CD4-positive, alpha-beta T cell treated with Interleukin-4 for 1 hour (primary cell): Measurements from ENCODE around the gene OR2L13.
"Not testable (repeated sequence)": the region's sequence is repeated elsewhere in the genome, so short reads cannot be mapped to it uniquely, and the experiment has no call there.

Experiments used
- DNase-seq, 2 donors: peaks; one replicate each; pipeline ENCODE4 v3.0.0-alpha.2; 2020 to 2022

Gene OR2L13, protein sequence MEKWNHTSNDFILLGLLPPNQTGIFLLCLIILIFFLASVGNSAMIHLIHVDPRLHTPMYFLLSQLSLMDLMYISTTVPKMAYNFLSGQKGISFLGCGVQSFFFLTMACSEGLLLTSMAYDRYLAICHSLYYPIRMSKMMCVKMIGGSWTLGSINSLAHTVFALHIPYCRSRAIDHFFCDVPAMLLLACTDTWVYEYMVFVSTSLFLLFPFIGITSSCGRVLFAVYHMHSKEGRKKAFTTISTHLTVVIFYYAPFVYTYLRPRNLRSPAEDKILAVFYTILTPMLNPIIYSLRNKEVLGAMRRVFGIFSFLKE

GRCh38 chr1:248094884-248095283 lies at the start of gene OR2L13:
OR2L13 (plus strand) TSS chr1:248095184; CDS start chr1:248099376, 4,192 bp downstream.
- DNase-seq, result no peak

GRCh38 chr1:248045209-248045608 lies 49.8 kb upstream of the OR2L13 start:
- DNase-seq, result no peak

GRCh38 chr1:248046536-248046935 lies 48.4 kb upstream of the OR2L13 start, which contains the start of gene OR2L3:
OR2L3 (plus strand) TSS chr1:248046836; CDS start chr1:248060682, 13,846 bp downstream.
- DNase-seq, result no peak

GRCh38 chr1:248047008-248047407 lies 48.0 kb upstream of the OR2L13 start:
- DNase-seq, result no peak

DNA sequence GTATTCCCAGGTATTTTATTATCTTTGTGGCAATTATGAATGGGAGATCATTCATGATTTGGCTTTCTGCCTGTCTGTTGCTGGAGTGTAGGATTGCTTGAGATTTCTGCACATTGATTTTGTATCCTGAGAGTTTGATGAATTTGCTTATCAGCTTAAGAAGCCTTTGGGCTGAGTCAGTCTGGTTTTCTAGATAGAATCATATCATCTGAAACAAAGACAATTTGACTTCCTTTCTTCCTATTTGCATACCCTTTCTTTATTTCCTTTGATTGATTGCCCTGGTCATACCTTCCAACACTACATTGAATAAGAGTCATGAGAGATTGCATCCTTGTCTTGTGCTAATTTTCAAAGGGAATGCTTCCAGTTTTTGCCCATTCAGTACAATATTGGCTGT lies 40.3 kb upstream of the OR2L13 start:
- no peak for DNase-seq

DNA sequence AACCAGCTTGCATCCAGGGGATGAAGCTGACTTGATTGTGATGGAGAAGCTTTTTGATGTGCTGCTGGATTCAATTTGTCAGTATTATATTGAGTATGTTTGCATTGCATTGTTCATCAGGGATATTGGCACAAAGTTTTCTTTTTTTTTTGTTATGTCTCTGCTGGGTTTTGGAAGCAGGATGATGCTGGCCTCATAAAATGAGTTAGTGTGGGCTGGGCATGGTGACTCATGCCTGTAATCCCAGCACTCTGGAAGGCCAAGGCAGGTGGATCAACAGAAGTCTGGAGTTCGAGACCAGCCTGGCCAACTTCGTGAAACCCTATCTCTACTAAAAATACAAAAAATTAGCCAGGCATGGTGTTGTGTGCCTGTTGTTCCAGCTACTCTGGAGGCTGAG lies 39.7 kb upstream of the OR2L13 start:
- DNase-seq, result no peak

DNA sequence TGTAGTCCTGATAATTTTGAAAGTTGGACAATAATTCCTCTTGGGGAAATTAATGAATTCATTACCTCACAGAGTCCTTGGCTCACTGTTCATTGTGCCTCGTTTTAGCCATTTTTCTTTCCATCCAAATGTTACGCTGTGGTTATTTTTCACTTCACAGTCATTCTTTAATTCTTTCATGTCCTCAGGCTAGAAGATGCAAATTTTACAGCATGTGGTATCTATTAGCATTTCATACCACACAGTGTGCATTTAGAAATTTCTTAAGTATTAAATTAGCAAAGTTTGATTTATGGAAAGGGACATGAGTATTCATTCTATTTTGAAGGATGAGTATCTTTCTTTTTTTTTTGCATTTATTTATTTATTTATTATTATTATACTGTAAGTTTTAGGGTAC lies 29.9 kb upstream of the OR2L13 start:
- DNase-seq, result no peak

DNA sequence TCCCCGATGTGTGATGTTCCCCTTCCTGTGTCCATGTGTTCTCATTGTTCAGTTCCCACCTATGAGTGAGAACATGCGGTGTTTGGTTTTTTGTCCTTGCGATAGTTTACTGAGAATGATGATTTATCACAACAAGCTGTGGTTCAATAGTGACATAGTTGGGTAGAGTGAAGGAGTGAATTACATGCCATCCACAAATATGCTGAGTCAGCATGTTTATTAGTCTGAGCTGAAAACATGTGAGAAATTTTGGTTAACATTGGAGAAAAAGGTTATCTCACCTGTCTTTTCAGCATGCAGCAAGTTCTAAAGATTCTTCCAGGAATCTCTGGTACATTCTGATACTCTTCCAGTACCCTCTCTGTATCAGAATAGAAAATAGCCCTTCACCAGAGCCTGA lies 29.4 kb upstream of the OR2L13 start:
- no peak for DNase-seq

GRCh38 chr1:248083864-248084263 lies 11.1 kb upstream of the OR2L13 start:
- DNase-seq, result not testable (repeated sequence)

- no peak for DNase-seq
These were observed 3.5 kb downstream of the OR2L13 start for GRCh38 chr1:248098529-248098928.

- DNase-seq, result no peak
These were observed 7.9 kb downstream of the OR2L13 start for GRCh38 chr1:248102847-248103246.

GRCh38 chr1:248111157-248111556 lies 16.2 kb downstream of the OR2L13 start:
- DNase-seq, result no peak

DNA sequence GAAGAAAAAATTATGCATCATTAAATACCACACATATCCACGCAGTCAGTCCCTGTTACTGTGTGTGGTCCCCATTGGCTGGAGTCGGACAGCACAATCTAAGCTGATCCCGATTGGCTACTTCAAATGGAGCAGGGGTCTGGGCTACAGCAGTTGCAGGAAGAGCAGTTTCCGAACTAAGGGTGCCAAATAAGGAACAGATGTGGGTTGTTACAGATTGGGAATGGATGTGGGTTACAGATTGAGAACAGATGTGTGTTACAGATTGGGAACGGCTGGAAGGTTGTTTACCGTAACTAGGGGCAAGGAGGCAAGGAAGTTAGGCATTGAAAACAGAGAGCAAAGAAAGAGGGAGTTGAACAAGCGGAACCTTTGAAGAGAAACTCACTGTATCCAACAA lies 19.9 kb downstream of the OR2L13 start:
- no peak for DNase-seq

GRCh38 chr1:248127653-248128052 lies 32.7 kb downstream of the OR2L13 start:
- no peak for DNase-seq

DNA sequence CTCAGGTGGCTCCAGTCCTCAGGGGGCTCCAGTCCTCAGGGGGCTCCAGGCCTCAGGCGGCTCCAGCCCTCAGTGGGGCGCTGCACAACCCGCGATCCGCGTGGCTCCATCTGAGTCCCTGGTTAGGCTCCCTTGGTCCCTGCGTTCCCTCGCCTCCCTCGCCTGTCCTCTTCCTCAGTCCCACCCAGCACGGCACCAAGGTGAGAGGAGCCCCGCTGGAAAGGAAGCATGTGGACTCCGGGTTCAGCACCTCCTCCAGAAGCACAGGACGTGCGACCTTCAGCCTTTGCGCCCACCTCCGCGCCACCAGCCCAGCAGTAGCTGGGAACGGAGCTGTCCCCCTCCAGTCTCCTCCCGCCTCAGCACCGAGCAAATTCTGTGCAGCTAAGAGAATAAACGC lies 41.8 kb downstream of the OR2L13 start:
- no peak for DNase-seq

DNA sequence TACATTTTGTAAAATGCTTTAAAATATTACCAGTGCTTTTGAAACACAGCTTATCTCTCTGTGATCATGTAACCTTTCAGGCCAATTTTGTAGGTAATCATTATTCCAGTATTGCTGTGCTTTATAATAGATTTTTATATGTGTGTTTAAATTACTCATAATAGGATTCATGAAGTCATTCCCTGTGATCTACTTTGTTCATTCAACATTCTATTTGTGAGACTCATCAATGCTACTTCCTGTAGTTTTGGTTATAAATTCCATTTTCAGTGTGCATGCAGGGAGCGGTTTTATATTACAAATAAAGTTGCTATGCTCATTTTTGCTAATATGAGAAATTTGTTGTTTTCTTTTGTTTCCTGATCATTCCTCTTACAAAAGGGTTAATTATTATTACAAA lies 45.9 kb downstream of the OR2L13 start:
- DNase-seq, result no peak

- no peak for DNase-seq
These were observed 48.3 kb downstream of the OR2L13 start for GRCh38 chr1:248143311-248143710.

- no peak for DNase-seq
These were observed 49.7 kb downstream of the OR2L13 start, which contains the start of gene OR2M5 for GRCh38 chr1:248144513-248145198. OR2M5 (plus strand) TSS chr1:248145148; CDS start chr1:248145148, 0 bp downstream.
